ENCODE results near the gene LUC7L3.

DNA sequence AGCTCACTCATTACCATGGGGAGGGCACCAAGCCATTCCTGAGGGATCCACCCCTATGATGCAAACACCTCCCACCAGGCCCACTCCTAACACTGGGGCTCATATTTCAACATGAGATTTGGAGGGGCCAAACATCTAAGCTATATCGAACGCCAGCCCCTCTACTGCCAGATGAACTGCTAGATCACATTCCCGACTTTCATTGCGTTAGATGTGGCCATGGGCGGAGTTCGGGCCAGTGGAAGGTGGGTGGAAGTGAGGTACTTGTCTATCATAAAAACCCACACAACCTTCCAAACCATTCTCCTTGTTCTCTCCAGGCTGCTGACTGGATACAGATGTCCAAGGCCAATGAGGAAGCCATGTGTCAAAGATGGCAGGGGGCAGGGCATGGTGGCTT is 75.0 kb downstream of the LUC7L3 start:
- TF ChIP-seq POLR2AphosphoS5 (IDR thresholded peaks at IDR 0.05; ENCODE audit: low read depth, low read length) (no peak), TAF1 (IDR thresholded peaks at IDR 0.05; ENCODE audit: borderline replicate concordance, insufficient read depth, low read length) (no peak)

Measured in PFSK-1 (cell line).